Peyer's patch (tissue), 4 donors: Measurements from ENCODE around the gene EPHB1.

Experiments
- CTCF ChIP-seq, 6 experiments: fragments of 450-650 bp in 4 of 6; fragments of 200-600 bp in 2 of 6; sonication (generic) in 1 of 6; IDR thresholded peaks; one replicate each; pipeline ENCODE4 v1.5.1; 2017 to 2019; ENCODE audit warnings: antibody characterized with exemption in 6 of 6, mild to moderate bottlenecking in 3 of 6, moderate library complexity in 1 of 6
- POLR2A ChIP-seq, 2 donors: fragments of 450-650 bp; IDR thresholded peaks; one replicate each; pipeline ENCODE4 v1.5.1; 2017; ENCODE audit warnings: antibody characterized with exemption in 2 of 2, mild to moderate bottlenecking in 2 of 2, moderate library complexity in 2 of 2

- TF ChIP-seq POLR2A (IDR thresholded peaks at IDR 0.05) (no peak), CTCF (IDR thresholded peaks at IDR 0.05) (no peak)
Measured at GRCh38 chr3:135056084-135056730, 261.1 kb downstream of the EPHB1 start.
